C4-2B (cell line): ENCODE results near the gene PCP4.

Experiments used
- ZFX ChIP-seq: fragments of 450-650 bp; IDR thresholded peaks from 2 replicates; pipeline ENCODE4 v1.6.1; 2017
- TF ChIP-seq, protein P1 (sequence below): fragments of 450-650 bp; conservative IDR thresholded peaks from 2 replicates; pipeline ENCODE4 v1.5.1; 2017; ENCODE audit warnings: mild to moderate bottlenecking

DNA sequence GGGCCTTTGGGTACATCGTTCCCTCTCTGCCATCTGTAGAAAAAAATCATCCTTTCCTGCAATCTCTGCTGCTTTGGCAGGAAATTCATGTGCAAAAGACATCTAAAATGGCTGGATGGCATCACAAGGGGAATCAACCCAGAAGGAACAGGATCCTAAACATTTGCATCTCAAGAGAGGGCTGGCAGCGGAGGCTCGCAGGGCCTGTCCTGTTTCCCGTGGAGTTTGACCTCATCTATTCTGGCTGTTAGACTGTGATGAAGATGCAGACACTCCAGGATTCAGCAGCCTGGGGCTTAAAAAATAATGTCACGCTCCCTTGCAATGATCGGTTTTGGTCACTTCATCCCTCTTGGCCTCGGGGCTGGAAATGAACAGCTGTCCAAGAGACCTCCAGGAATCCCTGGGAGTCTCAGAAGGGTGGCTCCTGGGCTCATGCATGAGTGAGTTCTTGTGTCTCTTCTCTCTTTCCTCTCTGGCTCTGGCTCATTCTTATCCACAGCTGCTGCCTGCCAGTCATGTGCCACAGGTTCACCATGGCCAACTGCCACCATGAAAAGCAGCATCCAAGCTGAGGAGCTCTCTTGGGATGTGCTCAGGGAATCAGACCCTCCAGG, 16.1 kb upstream of the PCP4 start:
- TF ChIP-seq, protein P1, sequence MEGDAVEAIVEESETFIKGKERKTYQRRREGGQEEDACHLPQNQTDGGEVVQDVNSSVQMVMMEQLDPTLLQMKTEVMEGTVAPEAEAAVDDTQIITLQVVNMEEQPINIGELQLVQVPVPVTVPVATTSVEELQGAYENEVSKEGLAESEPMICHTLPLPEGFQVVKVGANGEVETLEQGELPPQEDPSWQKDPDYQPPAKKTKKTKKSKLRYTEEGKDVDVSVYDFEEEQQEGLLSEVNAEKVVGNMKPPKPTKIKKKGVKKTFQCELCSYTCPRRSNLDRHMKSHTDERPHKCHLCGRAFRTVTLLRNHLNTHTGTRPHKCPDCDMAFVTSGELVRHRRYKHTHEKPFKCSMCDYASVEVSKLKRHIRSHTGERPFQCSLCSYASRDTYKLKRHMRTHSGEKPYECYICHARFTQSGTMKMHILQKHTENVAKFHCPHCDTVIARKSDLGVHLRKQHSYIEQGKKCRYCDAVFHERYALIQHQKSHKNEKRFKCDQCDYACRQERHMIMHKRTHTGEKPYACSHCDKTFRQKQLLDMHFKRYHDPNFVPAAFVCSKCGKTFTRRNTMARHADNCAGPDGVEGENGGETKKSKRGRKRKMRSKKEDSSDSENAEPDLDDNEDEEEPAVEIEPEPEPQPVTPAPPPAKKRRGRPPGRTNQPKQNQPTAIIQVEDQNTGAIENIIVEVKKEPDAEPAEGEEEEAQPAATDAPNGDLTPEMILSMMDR, result no peak
- TF ChIP-seq ZFX, result no peak
